ENCODE measurements around the gene ZHX3.

The ZHX3 gene

GRCh38 chr20:41234041-41234440 lies 83.5 kb downstream of the ZHX3 start:
- no peak for TF ChIP-seq CTCF (IDR thresholded peaks at IDR 0.05; ENCODE audit: control insufficient read depth, insufficient read depth, low read depth, low read length, missing control alignments)
- DNase-seq (ENCODE audit: low read depth): no peak
- H3K4me3 ChIP-seq (ENCODE audit: control insufficient read depth, low read depth, low read length): no peak overlapping the region

GRCh38 chr20:41232973-41233926 lies 84.3 kb downstream of the ZHX3 start:
- no peak overlapping the region for H3K4me3 ChIP-seq (ENCODE audit: control insufficient read depth, low read depth, low read length)
- peak; percentile 60 for DNase-seq (ENCODE audit: low read depth)
- no peak for TF ChIP-seq CTCF (IDR thresholded peaks at IDR 0.05; ENCODE audit: control insufficient read depth, insufficient read depth, low read depth, low read length, missing control alignments)

GRCh38 chr20:41231136-41231535 lies 86.4 kb downstream of the ZHX3 start:
- DNase-seq (ENCODE audit: low read depth): no peak
- TF ChIP-seq CTCF (IDR thresholded peaks at IDR 0.05; ENCODE audit: control insufficient read depth, insufficient read depth, low read depth, low read length, missing control alignments): no peak
- H3K4me3 ChIP-seq (ENCODE audit: control insufficient read depth, low read depth, low read length): no peak overlapping the region

GRCh38 chr20:41230136-41230535 lies 87.4 kb downstream of the ZHX3 start:
- DNase-seq (ENCODE audit: low read depth): no peak
- no peak for TF ChIP-seq CTCF (IDR thresholded peaks at IDR 0.05; ENCODE audit: control insufficient read depth, insufficient read depth, low read depth, low read length, missing control alignments)
- no peak overlapping the region for H3K4me3 ChIP-seq (ENCODE audit: control insufficient read depth, low read depth, low read length)

GRCh38 chr20:41229259-41229658 lies 88.3 kb downstream of the ZHX3 start:
- TF ChIP-seq CTCF (IDR thresholded peaks at IDR 0.05; ENCODE audit: control insufficient read depth, insufficient read depth, low read depth, low read length, missing control alignments): no peak
- DNase-seq (ENCODE audit: low read depth): no peak
- no peak overlapping the region for H3K4me3 ChIP-seq (ENCODE audit: control insufficient read depth, low read depth, low read length)

- TF ChIP-seq CTCF (IDR thresholded peaks at IDR 0.05; ENCODE audit: control insufficient read depth, insufficient read depth, low read depth, low read length, missing control alignments): no peak
- H3K4me3 ChIP-seq (ENCODE audit: control insufficient read depth, low read depth, low read length): no peak overlapping the region
- DNase-seq (ENCODE audit: low read depth): no peak
Observed at GRCh38 chr20:41228858-41229257, 88.7 kb downstream of the ZHX3 start.

Data from AG09309 (cell line).